HG02610 (cell line): Measurements from ENCODE around the gene ZBTB3.
"Not testable (repeated sequence)": the region's sequence is repeated elsewhere in the genome, so short reads cannot be mapped to it uniquely, and the experiment has no call there.

Experiments
- ATAC-seq: cut with Tn5 transposase; IDR thresholded peaks from one replicate; pipeline ENCODE4 v1.9.1; 2021; ENCODE audit warnings: mild to moderate bottlenecking, moderate library complexity; ENCODE audit not compliant: unreplicated experiment

The ZBTB3 gene

DNA sequence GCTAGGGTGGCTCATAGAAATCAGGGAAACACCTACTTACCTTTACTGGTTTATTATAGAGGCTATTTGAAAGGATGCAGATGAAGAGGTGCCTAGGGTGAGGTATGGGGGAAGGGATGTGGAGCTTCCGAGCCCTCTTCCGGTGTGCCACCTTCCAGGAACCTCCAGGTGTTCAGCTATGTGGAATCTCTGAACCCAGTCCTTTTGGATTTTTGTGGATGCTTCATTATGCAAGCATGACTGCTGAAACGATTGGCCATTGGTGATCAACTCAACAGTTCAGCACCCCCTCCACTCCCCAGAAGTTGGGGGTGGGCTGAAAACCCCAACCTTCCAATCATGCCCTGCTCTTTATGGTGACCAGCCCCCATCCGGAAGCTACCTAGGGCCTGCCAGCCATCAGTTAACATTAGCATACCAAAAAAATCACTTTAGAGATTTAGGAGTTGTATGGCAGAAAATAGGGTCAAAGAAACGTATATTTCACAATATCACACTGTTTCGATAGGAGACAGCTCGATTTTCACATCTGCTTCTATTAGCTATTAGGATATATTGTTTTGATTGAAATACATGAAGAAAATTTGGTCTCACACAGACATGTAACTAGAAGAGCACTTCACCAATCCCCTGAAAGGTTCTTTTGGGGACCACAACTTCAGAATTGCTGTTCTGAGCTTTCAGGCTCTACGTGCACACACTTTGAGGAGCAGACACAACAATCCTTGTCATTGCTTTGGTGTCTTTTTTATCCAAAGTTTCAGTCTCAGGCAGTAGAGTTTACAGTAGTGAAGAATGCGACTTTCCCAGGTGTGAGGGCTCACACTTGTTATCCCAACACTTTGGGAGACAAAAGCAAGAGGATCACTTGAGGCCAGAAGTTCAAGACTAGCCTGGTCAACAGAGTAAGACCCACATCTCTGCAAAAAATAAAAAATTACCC, 4.2 kb upstream of the ZBTB3 start:
- ATAC-seq: no peak

DNA sequence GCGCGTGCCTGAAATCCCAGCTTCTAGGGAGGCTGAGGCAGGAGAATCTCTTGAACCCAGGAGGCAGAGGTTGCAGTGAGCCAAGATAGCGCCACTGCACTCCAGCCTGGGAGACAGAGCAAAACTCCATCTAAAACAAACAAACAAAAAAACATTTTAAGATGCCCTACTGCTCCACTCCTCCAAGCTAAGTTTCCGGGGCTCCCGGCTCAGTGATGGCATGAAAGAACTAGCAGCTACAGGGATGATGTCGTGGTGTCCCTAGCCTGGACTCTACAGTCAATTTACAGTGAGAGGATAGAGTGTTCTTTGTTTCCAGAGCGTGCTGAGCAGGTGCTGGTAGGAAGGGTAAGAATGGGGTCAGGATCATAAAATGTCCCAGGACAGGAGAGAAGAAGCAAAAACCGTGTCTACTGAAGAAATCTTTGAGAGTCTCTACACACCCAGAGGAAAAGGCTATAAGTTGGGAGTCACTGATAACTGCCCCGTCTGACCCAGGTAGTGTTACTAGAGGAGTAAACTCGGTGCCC, 1.2 kb upstream of the ZBTB3 start:
- ATAC-seq: no peak

DNA sequence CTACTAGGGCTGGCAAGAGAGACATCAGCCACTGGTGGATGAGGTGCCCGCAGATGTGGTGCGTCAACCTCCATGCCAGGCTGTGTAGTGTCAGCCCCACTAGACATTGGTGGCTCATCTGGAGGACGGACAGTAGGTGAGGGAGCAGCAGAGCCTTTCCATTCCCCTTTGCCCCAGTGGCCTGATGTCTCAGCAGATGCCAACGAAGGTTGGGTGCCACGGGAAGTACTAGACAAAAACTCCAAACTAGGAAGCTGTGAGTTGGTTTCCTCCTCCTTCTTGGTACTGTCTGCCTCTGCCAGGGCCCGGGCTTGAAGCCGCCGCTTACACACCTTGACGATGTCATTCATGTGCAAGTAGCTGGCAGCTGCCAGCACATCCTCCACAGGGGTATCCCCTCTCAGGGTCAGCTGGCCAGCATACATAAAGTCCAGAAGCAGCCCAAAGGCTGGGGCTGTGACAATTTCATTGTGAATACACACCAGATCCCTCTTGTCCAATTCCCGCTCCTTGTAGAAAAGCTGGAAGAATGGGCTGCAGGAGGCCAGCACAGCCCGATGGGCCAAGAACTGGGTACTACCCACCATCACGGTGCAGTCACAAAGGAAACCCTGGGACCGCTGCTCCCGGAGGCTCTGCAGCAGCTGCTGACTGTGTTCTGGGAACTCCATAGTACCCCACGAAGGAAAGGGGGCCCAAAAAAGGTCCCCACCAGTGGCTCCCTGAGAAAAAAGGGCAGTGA, 795 bp downstream of the ZBTB3 start:
- ATAC-seq: no peak

DNA sequence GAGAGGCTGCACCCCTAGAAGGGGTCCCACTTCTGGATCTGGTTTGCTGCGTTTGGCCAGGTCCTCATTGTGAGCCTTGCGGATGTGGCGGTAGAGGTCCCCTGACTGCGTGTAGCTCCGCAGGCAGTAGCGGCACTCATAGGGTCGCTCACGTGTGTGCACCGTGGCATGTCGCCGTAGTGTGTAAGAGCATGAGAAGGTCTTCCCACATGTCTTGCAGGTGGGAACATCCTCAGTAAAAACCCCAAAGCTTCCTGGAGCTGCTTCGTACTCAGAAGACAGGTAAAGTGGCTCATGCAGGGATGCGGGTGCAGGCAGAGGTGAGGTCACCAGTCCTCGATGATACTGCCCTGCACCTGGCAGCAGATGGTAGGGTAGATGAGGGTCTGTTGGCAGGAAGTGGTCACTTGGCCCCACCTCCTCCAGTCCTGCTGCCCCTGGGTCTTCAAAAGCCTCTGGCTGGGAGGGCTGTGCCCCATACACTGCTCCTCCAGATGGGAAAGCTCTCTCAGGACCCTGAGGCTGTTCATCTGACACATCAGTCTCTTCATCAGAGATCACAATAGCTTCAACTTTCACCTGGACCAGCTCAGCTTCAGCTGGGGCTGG, 1.7 kb downstream of the ZBTB3 start:
- ATAC-seq: no peak

DNA sequence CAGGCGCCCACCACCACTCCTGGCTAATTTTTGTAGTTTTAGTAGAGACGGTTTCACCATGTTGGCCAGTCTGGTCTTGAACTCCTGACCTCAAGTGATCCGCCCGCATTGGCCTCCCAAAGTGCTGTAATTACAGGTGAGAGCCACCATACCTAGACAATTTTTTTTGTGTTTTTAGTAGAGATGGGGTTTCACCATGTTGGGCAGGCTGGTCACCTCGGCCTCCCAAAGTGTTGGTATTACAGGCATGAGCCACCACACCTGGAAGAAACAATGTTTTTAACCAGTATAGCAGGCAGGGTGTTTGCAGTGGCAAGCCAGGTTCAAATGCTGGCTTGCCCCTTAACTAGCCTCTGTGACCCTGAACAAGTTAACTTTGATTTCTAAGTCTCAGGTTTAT, 4.0 kb downstream of the ZBTB3 start:
- not testable (repeated sequence) for ATAC-seq

DNA sequence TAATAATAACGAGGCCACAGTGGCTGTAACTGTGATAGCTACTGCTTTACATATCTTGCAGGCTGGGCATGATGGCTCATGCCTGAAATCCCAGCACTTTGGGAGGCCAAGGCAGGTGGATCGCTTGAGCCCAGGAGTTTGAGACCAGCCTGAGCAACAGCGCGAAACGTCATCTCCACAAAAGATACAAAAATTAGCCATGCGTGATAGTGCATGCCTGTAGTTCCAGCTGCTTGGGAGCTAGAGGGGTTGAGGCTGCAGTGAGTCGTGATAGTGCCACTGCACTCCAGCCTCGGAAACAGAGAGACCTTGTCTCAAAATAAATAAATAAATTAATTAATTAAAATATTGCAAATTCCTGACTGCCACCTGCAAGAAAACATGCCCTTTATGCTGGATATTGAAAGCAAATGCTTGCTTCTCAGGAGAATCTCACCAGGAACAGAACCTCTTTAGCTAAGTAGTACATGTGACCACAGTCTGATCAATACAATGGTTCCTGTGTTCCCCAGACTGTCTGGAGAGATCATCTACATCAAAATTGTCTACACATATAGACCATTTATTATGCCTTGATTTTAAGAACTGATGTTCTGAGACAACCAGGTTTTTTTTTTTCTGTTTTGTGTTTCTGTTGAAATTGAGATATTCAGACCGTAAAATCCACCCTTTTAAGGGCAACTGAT, 6.3 kb downstream of the ZBTB3 start:
- no peak for ATAC-seq

DNA sequence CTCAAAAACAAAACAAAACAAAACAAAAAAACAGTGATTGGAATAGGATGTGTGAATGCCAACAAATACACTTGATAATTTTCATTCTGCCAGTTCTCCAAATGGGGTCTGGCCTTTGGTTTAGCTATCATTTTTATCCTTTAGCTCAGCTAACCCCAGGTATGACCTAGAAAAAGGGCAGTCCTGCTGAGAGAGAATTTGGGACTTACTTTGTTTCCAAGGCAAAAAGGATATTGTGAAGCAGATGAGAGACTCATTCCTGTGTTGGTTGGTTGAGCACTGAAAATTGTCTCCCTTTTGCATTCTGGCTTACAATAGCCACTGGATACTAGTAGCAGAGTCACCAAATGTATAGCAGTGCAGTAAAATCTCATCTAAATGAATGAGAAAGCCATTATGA, 16.8 kb downstream of the ZBTB3 start:
- ATAC-seq: no peak

DNA sequence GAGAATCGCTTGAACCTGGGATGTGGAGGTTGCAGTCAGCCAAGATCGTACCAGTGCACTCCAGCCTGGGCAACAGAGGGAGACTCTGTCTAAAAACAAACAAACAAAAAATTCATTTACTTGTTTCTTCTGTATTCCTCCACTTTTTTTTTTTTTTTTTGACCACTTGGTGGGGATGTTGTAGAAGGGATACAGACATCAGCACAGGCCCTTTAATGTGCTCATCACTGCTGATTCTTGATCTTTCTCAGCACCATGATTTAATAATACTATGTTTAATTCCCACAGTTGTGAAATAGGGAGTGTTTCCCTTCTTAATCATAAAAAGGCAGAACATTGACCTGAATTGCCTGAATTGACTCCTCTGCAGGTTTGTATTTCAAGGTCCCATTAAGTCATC, 21.1 kb downstream of the ZBTB3 start:
- ATAC-seq: no peak

DNA sequence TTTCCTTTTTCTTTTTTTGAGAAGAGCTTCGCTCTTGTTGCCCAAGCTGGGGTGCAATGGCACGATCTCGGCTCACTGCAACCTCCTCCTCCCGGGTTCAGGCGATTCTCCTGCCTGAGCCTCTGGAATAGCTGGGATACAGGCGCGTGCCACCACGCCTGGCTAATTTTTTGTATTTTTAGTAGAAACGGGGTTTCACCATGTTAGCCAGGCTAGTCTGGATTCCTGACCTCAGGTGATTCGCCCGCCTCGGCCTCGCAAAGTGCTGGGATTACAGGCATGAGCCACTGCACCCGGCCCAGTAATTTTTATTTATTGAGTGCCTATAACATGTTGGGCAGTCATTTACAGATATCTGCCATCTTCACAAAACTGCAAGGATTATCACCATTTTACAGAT, 23.9 kb downstream of the ZBTB3 start:
- ATAC-seq: not testable (repeated sequence)

DNA sequence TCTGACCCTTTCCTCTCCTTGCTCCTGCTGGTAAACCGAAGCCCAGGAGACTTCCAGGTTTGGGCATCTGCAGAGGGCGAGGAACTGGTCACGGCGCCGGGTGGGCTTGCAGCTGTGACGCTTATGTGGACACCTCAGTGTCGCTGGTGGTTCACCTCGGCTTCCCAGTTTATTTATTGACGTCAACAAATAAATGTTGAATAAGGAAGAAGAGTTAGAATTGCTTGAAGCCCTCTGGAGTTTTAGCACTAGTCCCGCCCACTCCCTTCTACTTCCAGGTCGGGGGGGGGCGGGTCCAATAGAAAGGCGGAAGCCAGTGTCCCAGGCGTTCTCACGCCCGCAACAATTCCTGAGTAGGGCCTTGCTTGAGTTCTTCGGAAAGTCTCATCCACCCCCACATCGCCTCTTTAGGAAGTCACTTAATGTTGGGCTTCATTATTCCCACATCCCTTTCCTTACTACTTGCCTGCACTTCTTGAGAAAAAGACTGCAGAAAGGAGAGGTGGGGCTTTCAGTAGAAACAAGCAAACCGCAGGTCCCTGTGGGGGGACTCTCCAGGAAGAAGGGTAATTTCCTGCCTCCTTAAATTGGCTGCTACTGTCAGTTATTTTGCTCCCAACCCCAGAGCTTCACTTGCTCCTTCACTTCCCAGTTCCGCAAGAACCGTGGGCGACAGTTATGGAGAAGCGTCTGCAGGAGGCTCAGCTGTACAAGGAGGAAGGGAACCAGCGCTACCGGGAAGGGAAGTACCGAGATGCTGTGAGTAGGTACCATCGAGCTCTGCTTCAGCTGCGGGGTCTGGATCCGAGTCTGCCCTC, 25.6 kb downstream of the ZBTB3 start, which contains the start of gene TTC9C:
TSS of gene TTC9C (plus strand) at position 316 of the 818 bp plus-strand sequence. CDS start at position 679, 363 bp downstream.
- ATAC-seq: no peak

DNA sequence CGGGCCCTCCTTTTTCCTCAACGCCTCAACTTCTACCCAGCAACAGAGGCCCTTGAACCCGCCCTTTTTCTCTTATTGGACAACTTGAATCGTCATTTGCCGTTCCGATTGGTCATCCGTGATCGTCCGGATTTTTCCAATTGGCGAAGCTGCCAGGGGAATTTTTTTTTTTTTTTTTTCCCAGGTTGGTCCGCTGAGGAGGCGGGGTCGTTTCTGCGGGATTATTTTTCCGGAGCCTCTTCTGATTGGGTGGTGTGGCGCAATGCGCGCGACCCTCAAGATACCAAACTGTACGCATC, 26.1 kb downstream of the ZBTB3 start:
- ATAC-seq: peak; percentile 51

DNA sequence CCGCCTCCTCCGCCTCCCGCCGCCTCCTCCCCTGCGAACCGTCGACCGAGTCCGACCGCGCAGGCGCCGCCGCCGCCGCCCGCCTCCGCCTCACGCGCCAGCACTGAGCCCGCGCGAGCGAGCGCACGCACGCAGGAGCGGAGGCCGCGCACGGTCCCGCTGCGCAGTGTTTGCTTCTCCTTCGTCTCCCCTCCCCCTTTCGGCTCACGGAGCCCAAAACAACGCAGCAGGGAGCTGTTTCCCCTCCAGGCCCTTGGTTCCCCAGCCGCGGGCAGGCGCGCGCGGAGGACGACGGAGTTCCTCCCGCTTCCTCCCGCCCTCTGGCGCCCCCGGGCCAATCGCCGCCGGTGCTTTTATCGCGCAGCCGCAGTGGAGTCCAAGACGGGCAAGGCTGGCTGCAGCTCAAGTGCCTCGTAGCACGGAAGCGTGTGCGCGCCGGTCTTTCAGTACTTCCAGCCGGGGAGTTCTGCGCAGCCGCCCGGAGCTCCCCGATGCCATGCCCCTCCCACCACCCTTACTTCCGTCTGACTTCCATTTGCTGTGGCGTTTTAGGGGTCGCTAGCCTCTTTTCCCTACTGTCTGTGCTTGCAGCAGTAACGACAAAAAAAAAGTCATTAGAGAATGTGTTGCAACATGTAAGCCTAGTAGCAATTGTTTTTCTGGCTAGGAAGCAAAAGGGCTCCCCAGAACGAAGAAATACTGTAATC, 26.6 kb downstream of the ZBTB3 start, which contains the start of gene HNRNPUL2:
TSS of gene HNRNPUL2 (minus strand) at position 293 of the 707 bp plus-strand sequence. CDS start 301 bp downstream, outside the sequence.
- peak; percentile 70 for ATAC-seq

DNA sequence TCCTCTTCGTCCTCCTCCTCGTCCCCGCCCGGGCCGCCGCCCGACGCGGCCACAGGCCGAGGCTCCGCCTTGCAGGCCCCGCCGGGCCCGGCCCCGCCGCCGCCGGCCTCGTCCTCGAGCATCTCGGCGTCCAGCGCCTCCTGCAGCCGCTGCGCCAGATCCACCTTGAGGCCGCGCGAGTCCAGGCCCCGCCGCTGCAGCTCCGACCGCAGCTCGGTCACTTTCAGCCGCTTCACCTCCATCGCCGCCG, 27.1 kb downstream of the ZBTB3 start:
- ATAC-seq: peak; percentile 4

DNA sequence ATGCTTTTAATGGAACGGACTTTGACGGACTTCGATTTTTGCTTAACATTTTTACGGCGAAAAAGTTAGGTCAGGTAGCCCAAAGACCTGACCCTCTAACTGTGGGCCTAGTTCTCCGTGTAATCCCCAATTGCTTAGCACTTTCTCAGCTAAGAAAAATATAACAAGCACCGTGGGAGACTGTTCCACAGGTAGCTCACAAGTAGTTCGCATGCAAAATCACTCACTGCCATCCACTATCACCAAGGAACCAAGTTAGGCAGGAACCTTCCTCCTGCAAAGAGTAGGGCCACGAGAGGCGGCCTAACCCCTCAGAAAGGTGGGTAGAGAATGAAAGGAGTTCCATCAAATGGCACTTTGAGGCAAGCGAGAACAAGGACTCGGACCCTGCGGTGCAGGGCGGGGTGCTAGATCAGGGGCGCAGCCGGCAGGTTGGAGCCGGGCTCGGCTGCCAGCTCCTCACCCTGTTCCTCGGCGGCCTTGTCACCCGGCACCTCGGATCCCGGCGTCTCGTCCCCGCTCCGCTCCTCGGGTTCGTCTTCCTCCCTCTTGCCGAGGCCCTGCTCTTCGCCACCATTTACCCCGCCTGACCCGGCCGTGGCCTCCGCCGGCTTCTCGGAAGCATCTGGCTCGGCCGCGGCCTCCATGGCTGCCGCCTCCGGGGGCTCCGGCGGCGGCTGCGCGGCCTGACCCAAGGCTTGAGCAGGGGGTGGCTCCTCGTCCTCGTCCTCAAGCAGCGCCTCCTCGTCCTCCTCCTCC, 27.6 kb downstream of the ZBTB3 start:
- no peak for ATAC-seq

DNA sequence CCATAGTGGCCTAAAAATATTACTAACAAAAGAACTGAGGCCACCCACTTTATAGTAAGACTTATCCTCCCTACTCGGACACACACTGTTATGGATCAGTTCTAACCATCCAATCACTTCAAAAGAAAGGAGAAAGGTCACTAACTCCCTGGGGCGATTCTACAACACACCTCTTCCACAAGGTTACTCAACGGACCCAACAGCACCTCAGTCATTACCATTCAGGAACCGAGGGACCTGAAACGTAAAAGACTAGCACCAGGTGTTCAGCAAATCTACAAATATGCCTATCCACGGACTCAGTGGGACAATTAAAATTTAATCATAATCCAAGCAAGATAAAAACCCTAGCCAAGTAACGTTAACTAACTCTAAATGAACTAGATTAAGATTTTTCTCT, 28.3 kb downstream of the ZBTB3 start:
- no peak for ATAC-seq

DNA sequence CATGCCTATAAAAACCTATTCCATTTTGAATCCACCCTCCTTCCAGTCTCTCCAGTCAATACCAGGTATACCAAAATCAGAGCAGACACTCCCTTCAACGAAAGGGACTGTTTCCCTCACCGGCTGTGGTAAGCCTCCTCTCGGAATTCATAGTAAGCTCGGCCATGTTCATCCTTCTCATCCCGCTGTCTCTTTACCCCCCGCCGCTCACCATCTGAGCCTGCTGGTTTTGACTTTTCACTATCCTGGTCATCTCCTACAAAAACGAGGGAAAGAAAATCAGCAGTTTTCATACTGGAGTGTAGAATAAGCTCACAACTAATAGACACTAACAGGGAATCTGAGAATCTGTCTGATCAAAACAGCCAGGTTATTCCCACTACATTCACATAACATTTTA, 29.8 kb downstream of the ZBTB3 start:
- no peak for ATAC-seq

DNA sequence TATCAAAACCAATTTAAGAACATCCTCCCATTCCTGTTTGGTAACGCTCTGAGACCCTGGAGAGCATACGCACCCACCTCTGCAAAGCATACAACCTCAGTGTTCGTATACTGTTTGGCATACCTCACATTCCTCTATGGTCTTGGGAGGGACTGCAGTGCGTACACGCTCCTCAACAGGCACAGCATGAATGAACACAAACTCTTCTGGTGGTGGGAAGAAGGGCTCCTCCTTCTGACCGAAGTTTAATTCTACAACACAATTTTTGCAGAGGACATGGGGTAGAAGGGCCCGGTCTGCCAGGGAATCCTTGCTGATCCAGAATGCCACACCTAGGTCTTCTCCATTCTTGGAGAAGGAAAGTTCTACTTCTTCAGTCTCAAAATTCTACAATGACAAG, 32.0 kb downstream of the ZBTB3 start:
- no peak for ATAC-seq

DNA sequence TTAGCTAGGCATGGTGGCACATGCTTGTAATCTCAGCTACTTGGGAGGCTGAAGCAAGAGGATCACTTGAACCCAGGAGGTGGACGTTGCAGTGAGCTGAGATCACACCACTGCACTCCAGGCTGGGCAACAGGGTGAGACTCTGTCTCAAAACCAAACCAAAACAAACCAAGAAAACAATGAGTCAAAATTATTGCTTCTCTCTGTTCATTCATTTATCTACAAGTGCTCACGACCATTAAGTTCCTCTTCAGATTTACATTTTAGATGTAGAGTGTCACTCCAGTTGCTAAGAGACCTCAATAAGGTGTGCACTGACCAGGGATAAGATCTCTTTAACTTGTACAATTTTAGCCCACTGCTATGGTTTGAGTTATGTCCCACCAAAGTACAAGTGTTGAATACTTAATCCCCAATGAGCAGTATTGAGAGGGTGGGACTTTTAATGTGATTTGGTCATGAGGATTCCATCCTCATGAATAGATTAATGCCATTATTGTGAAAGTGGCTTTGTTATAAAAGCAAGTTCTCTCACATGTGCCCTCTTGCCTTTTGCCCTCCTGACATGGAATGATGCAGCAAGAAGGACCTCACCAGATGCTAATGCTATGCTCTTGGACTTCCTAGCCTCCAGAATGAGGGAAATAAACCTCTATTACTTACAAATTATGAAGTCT, 34.5 kb downstream of the ZBTB3 start:
- no peak for ATAC-seq
